ENCODE data around the gene CPEB3.
"Not testable (repeated sequence)": the region's sequence is repeated elsewhere in the genome, so short reads cannot be mapped to it uniquely, and the experiment has no call there.

The CPEB3 gene

GRCh38 chr10:92087750-92088395 is 203.0 kb downstream of the CPEB3 start:
- DNase-seq, result peak; percentile 27

GRCh38 chr10:92082583-92083280 is 208.1 kb downstream of the CPEB3 start:
- no peak for DNase-seq

- DNase-seq, result no peak
These were observed 209.2 kb downstream of the CPEB3 start for GRCh38 chr10:92081641-92082040.

GRCh38 chr10:92080244-92080643 is 210.6 kb downstream of the CPEB3 start:
- DNase-seq, result no peak

GRCh38 chr10:92079003-92079402 is 211.9 kb downstream of the CPEB3 start:
- no peak for DNase-seq

- DNase-seq, result no peak
These were observed 214.2 kb downstream of the CPEB3 start for GRCh38 chr10:92076722-92077121.

- DNase-seq, result no peak
These were observed 215.0 kb downstream of the CPEB3 start for GRCh38 chr10:92075829-92076228.

GRCh38 chr10:92074126-92074887 is 216.6 kb downstream of the CPEB3 start:
- no peak for DNase-seq

GRCh38 chr10:92068900-92069299 is 222.0 kb downstream of the CPEB3 start:
- no peak for DNase-seq

- DNase-seq, result no peak
These were observed 224.5 kb downstream of the CPEB3 start for GRCh38 chr10:92066386-92066785.

GRCh38 chr10:92064506-92064905 is 226.4 kb downstream of the CPEB3 start:
- DNase-seq, result no peak

- peak; percentile 31 for DNase-seq
These were observed 228.6 kb downstream of the CPEB3 start for GRCh38 chr10:92062273-92062672.

GRCh38 chr10:92054807-92055206 is 236.1 kb downstream of the CPEB3 start:
- DNase-seq, result no peak

GRCh38 chr10:92052741-92053140 is 238.1 kb downstream of the CPEB3 start:
- DNase-seq, result no peak

- no peak for DNase-seq
These were observed 238.8 kb downstream of the CPEB3 start for GRCh38 chr10:92052088-92052487.

- no peak for DNase-seq
These were observed 243.7 kb downstream of the CPEB3 start for GRCh38 chr10:92047215-92047614.

- no peak for DNase-seq
These were observed 245.2 kb downstream of the CPEB3 start for GRCh38 chr10:92045641-92046106.

- DNase-seq, result no peak
These were observed 248.3 kb downstream of the CPEB3 start for GRCh38 chr10:92042541-92042940.

GRCh38 chr10:92038949-92039348 is 251.9 kb downstream of the CPEB3 start:
- DNase-seq, result no peak

GRCh38 chr10:92033070-92033469 is 257.8 kb downstream of the CPEB3 start:
- not testable (repeated sequence) for DNase-seq

GRCh38 chr10:92031580-92031979 is 259.3 kb downstream of the CPEB3 start:
- no peak for DNase-seq

GRCh38 chr10:92027141-92027540 is 263.7 kb downstream of the CPEB3 start:
- no peak for DNase-seq

GRCh38 chr10:92025340-92025739 is 265.5 kb downstream of the CPEB3 start:
- not testable (repeated sequence) for DNase-seq

GRCh38 chr10:92024700-92025099 is 266.2 kb downstream of the CPEB3 start:
- DNase-seq, result no peak
